PC-3 (cell line): ENCODE results near the gene SPAG7. TPM values are rescaled to one million over a fixed set of nuclear protein-coding genes. Genes with fewer than 3 reads are reported as not detected.

Experiments
- ATAC-seq: fragments of 200-7000 bp; cut with Tn5 transposase; 2 replicates; pipeline ENCODE4 v1.9.1; 2020; ENCODE audit warnings: mild to moderate bottlenecking, moderate library complexity
- BruUV-seq: library from RNA; stranded (reverse); fragments of 400-500 nt; replicated peaks from 2 replicates; lab custom pipeline; 2021; lab: Mats Ljungman, UMichigan
- CTCF ChIA-PET: fragments of 300-600 bp; sonication (Branson Sonifier 250); formaldehyde crosslinking; loops from one replicate; lab custom pipeline; 2022; ENCODE audit warnings: antibody characterized with exemption; lab: Charles Lee
- POLR2A ChIA-PET: fragments of 300-600 bp; sonication (Branson Sonifier 250); formaldehyde crosslinking; loops from one replicate; lab custom pipeline; 2022; ENCODE audit warnings: antibody characterized with exemption; ENCODE audit not compliant: unreplicated experiment; lab: Charles Lee
- DNase-seq: peaks from one replicate; pipeline ENCODE4 v3.0.0-alpha.2; 2015
- H2AFZ ChIP-seq: fragments of 300-600 bp; sonication (generic); 2 replicates; pipeline ENCODE4 v1.6.0; 2016; ENCODE audit warnings: antibody characterized with exemption, low read length
- H3F3A ChIP-seq: fragments of 300-600 bp; sonication (generic); one replicate; pipeline ENCODE4 v1.6.0; 2017; ENCODE audit warnings: antibody characterized with exemption, low read length, control low read depth, mild to moderate bottlenecking; ENCODE audit not compliant: unreplicated experiment
- H3K27ac ChIP-seq: fragments of 300-600 bp; sonication (generic); 2 replicates; pipeline ENCODE4 v1.5.1; 2016; ENCODE audit warnings: mild to moderate bottlenecking, low read length
- H3K27me3 ChIP-seq: fragments of 300-600 bp; sonication (generic); 2 replicates; pipeline ENCODE4 v1.6.1; 2016; ENCODE audit warnings: low read length, mixed read lengths
- H3K36me3 ChIP-seq: fragments of 300-600 bp; sonication (generic); 2 replicates; pipeline ENCODE4 v1.6.1; 2016; ENCODE audit warnings: low read depth, mixed run types, low read length, mixed read lengths
- H3K4me1 ChIP-seq: fragments of 300-600 bp; sonication (generic); 2 replicates; pipeline ENCODE4 v1.5.1; 2016; ENCODE audit warnings: low read length; ENCODE audit not compliant: insufficient read depth
- H3K4me2 ChIP-seq: fragments of 300-600 bp; sonication (generic); 2 replicates; pipeline ENCODE4 v1.6.0; 2016; ENCODE audit warnings: low read length
- H3K4me3 ChIP-seq: fragments of 300-600 bp; sonication (generic); 2 replicates; pipeline ENCODE4 v1.5.1; 2016; ENCODE audit warnings: mild to moderate bottlenecking, low read length, mixed read lengths
- H3K79me2 ChIP-seq: fragments of 300-600 bp; sonication (generic); 2 replicates; pipeline ENCODE4 v1.6.1; 2017; ENCODE audit warnings: low read length, mixed read lengths
- H3K9ac ChIP-seq: fragments of 300-600 bp; sonication (generic); 2 replicates; pipeline ENCODE4 v1.6.0; 2016; ENCODE audit warnings: mild to moderate bottlenecking, low read length
- H3K9me2 ChIP-seq: fragments of 300-600 bp; sonication (generic); replicated peaks from 2 replicates; pipeline ENCODE4 v1.6.1; 2016; ENCODE audit warnings: mixed run types, low read length, mixed read lengths
- H3K9me3 ChIP-seq: fragments of 300-600 bp; sonication (generic); 2 replicates; pipeline ENCODE4 v1.6.1; 2016; ENCODE audit warnings: low read length, mixed read lengths
- H4K20me1 ChIP-seq: fragments of 300-600 bp; sonication (generic); 2 replicates; pipeline ENCODE4 v1.6.1; 2016; ENCODE audit warnings: low read length, mixed read lengths
- EZH2 ChIP-seq: fragments of 300-600 bp; sonication (generic); IDR thresholded peaks from one replicate; pipeline ENCODE4 v1.6.1; 2017; ENCODE audit warnings: antibody characterized with exemption, mild to moderate bottlenecking, low read length; ENCODE audit not compliant: unreplicated experiment
- EZH2phosphoT487 ChIP-seq: fragments of 300-600 bp; sonication (generic); IDR thresholded peaks from 2 replicates; pipeline ENCODE4 v1.6.1; 2018; ENCODE audit warnings: mild to moderate bottlenecking, antibody characterized with exemption, low read length, borderline replicate concordance
- intact Hi-C: fragments of 100-400 bp; cut with micrococcal nuclease; formaldehyde crosslinking; loops from 2 replicates; pipeline ENCODE4 v1.9.0; 2023
- total RNA-seq: library from RNA; depleted of rRNA; stranded (reverse); fragments of >200 nt; gene quantifications from 2 replicates; pipeline ENCODE4 v1.2.3, GENCODE V29; 2014
- TF ChIP-seq, protein P1 (sequence below): fragments of 300-600 bp; sonication (generic); conservative IDR thresholded peaks from 2 replicates; pipeline ENCODE4 v1.5.1; 2017; ENCODE audit warnings: antibody characterized with exemption, low read depth, mild to moderate bottlenecking, low read length

Gene SPAG7
- total RNA-seq, 1 experiment from 2014 or later, result 44.1 TPM

DNA sequence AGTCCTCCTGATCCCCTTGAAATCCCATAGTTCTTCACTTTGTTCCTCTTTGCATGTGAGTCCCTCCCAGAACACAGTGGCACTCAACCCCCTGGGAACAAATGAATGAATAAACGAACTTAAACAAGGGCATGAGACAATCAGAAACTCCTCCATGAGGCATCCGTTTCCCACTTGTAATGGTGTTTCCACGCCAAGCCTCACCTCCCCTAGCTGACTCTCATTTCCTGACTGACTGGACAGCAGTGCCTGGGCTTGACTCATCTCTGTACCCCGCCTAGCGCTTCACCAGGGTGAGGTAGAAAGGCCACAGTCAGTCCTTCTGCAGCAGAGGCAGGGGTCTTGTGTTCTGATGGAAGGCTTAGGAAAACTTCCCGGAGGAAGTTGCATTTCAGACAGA lies 44.3 kb upstream of the SPAG7 start:
- Histone ChIP-seq H3K4me3 (no peak overlapping the region), H3K79me2 (no peaks in the 10 kb centered on the region), H4K20me1 (no peaks in the 10 kb centered on the region), H3K4me1 (no peaks in the 10 kb centered on the region), H3K9ac (no peak overlapping the region), H3K9me2 (no peaks in the 10 kb centered on the region), H3K27me3 (no peaks in the 10 kb centered on the region), H2AFZ (no peak overlapping the region), H3F3A (no peaks in the 10 kb centered on the region), H3K36me3 (no peaks in the 10 kb centered on the region; the same call in 1 of the 2 replicates), H3K27ac (no peak overlapping the region), H3K4me2 (no peak overlapping the region), H3K9me3 (no peaks in the 10 kb centered on the region)
- intact Hi-C loops, result no loop called here
- CTCF ChIA-PET, result no interaction called here
- DNase-seq (peak; percentile 14), ATAC-seq (peak; percentile 59)
- BruUV-seq, result no TSS peak
- POLR2A ChIA-PET, result interaction anchor here (0.6 kb wide), 1 partner anchor 24 kb away, joined by 3 read pairs; no protein-coding TSS in a partner anchor
- TF ChIP-seq EZH2phosphoT487 (no peak), EZH2 (no peak)
- TF ChIP-seq, protein P1, sequence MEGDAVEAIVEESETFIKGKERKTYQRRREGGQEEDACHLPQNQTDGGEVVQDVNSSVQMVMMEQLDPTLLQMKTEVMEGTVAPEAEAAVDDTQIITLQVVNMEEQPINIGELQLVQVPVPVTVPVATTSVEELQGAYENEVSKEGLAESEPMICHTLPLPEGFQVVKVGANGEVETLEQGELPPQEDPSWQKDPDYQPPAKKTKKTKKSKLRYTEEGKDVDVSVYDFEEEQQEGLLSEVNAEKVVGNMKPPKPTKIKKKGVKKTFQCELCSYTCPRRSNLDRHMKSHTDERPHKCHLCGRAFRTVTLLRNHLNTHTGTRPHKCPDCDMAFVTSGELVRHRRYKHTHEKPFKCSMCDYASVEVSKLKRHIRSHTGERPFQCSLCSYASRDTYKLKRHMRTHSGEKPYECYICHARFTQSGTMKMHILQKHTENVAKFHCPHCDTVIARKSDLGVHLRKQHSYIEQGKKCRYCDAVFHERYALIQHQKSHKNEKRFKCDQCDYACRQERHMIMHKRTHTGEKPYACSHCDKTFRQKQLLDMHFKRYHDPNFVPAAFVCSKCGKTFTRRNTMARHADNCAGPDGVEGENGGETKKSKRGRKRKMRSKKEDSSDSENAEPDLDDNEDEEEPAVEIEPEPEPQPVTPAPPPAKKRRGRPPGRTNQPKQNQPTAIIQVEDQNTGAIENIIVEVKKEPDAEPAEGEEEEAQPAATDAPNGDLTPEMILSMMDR, result no peak

DNA sequence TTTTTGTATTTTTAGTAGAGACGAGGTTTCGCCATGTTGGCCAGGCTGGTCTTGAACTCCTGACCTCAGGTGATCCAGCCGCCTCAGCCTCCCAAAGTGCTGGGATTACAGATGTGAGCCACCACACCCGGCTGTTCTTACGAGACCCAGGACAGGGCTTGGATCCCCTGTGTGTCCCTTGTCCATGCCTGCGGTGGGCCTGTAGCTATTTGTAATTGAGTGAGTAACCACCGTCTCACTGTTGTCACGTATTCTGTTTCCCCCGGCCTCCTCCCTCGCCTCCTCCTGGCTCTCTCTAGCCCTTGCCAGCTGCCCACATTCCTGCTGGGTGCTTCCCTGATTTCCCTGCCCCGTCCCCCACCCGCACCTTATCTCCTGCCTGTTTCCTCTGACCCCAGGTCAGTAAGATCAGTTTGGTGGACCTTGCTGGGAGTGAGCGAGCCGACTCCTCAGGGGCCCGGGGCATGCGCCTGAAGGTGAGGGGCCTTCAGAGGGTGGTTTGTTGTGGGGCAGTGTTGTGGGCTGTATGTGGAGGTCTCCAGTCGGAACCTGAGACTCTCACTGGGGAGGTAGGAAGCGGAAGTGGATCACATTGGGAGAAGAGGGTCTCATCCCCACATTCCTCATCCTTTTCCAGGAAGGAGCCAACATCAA lies 35.7 kb upstream of the SPAG7 start:
- Histone ChIP-seq H3K4me3 (no peak overlapping the region), H3F3A (no peaks in the 10 kb centered on the region), H3K27ac (no peak overlapping the region), H4K20me1 (no peaks in the 10 kb centered on the region), H2AFZ (no peak overlapping the region), H3K27me3 (no peaks in the 10 kb centered on the region), H3K9ac (no peak overlapping the region), H3K4me2 (no peak overlapping the region), H3K79me2 (peaks cover 23% of the 10 kb centered on the region), H3K9me2 (no peaks in the 10 kb centered on the region), H3K4me1 (0 out of 2 replicates have a peak, but pooled peaks cover 9% of the 10 kb centered on the region), H3K36me3 (peaks cover 9% of the 10 kb centered on the region), H3K9me3 (no peaks in the 10 kb centered on the region)
- no peak for DNase-seq
- intact Hi-C loops, result no loop called here
- no TSS peak for BruUV-seq
- no peak for ATAC-seq
- ChIA-PET POLR2A (no interaction called here), CTCF (no interaction called here)
- TF ChIP-seq EZH2, result no peak
- TF ChIP-seq, protein P1, result no peak
- TF ChIP-seq EZH2phosphoT487, result no peak

DNA sequence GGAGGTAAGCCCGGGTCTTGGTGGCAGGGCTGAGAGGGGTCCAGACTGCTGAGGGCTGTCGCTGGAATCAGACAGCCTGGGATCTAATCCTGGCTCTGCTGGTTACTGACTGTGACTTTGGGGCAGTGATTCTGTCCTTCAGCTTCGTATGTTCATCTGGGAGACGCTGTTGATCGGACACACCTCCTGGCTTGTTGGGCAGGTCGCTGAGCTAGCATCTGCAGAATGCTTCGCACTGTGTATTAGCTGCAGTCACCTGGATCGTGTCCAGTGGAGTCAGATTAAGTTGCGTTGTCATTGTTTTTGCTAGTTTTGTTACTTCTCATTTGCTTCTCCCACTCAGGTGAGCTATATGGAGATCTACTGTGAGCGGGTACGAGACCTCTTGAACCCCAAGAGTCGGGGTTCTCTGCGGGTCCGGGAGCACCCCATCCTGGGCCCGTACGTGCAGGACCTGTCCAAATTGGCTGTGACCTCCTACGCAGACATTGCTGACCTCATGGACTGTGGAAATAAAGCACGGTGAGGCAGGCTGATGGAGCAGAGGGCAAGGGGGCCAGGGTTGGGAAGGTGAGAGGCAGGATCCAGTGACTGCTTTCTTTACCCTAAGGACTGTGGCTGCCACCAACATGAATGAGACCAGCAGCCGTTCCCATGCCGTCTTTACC lies 34.6 kb upstream of the SPAG7 start:
- Histone ChIP-seq H3K4me3 (no peak overlapping the region), H3K9ac (no peak overlapping the region), H3K9me3 (no peaks in the 10 kb centered on the region), H3K27ac (no peak overlapping the region), H3K79me2 (peaks cover 27% of the 10 kb centered on the region), H2AFZ (no peak overlapping the region), H3K27me3 (no peaks in the 10 kb centered on the region), H3K9me2 (no peaks in the 10 kb centered on the region), H4K20me1 (no peaks in the 10 kb centered on the region), H3K4me2 (no peak overlapping the region), H3K4me1 (0 out of 2 replicates have a peak, but pooled peaks cover 9% of the 10 kb centered on the region), H3K36me3 (peaks cover 9% of the 10 kb centered on the region), H3F3A (no peaks in the 10 kb centered on the region)
- ChIA-PET CTCF (no interaction called here), POLR2A (no interaction called here)
- no TSS peak for BruUV-seq
- no peak for ATAC-seq
- intact Hi-C loops, result no loop called here
- TF ChIP-seq EZH2, result no peak
- TF ChIP-seq, protein P1, result no peak
- no peak for TF ChIP-seq EZH2phosphoT487
- DNase-seq, result no peak
